Stimulated activated CD4-positive, alpha-beta T cell treated with anti-CD3 and anti-CD28 coated beads, Interleukin-4, amount 100 ng/mL, for 24 hours (primary cell): ENCODE measurements around the gene SPEF1.
"Not testable (repeated sequence)": the region's sequence is repeated elsewhere in the genome, so short reads cannot be mapped to it uniquely, and the experiment has no call there.

Source experiments
- DNase-seq: peaks from one replicate; pipeline ENCODE4 v3.0.0-alpha.2; 2020

Gene SPEF1, protein sequence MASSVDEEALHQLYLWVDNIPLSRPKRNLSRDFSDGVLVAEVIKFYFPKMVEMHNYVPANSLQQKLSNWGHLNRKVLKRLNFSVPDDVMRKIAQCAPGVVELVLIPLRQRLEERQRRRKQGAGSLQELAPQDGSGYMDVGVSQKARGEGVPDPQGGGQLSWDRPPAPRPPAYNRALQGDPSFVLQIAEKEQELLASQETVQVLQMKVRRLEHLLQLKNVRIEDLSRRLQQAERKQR

GRCh38 chr20:3781153-3781910, at the start of gene SPEF1:
Gene SPEF1, minus strand, starts transcription at chr20:3781448. Its CDS starts 161 bp downstream, at chr20:3781287.
- DNase-seq = peak; percentile 53

DNA sequence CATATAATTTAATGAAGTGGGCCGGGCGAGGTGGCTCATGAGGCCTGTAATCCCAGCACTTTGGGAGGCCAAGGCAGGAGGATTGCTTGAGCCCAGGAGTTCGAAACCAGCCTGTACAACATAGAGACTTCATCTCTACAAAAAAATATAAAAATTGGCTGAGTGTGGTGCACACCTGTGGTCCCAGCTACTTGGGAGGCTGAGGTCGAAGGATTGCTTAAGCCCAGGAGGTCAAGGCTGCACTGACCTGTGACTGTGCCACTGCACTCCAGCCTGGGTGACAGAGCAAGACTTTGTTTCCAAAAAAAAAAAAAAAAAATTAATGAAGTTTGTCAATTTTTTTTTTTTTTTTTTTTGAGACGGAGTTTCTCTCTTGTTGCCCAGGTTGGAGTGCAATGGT, 48.6 kb upstream of the SPEF1 start:
- not testable (repeated sequence) for DNase-seq

DNA sequence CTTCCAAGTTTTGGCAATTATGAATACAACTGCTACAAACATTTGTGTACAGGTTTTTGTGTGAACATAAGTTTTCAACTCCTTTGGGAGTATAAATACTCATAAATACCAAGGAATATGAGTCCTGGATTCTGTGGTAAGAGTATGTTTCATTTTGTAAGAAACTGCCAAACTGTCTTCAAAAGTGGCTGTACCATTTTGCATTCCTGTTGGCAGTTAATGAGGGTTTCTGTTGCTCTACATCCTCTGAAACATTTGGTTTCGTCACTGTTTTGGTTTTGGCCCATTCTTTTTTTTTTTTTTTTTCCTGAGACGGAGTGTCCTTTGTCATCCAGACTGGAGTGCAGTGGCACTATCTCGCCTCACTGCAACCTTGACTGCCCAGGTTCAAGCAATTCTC, 47.5 kb upstream of the SPEF1 start:
- DNase-seq = no peak

GRCh38 chr20:3826420-3826819, 45.2 kb upstream of the SPEF1 start:
- no peak for DNase-seq

- no peak for DNase-seq
Measured at GRCh38 chr20:3825526-3825925, 44.3 kb upstream of the SPEF1 start.

DNA sequence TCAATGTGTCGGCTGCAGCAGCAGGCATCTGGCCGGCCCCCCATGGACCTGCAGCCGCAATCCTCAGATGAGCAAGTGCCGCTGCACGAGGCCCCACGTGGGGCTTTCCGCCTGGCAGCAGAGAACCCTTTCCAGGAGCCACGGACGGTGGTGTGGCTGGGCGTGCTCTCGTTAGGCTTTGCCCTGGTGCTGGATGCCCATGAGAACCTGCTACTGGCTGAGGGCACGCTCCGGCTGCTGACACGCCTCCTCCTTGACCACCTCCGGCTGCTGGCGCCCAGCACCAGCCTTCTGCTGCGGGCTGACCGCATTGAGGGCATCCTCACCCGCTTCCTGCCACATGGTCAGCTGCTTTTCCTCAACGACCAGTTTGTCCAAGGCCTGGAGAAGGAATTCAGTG, 42.6 kb upstream of the SPEF1 start:
- no peak for DNase-seq

- no peak for DNase-seq
Measured at GRCh38 chr20:3821996-3822395, 40.7 kb upstream of the SPEF1 start.

- no peak for DNase-seq
Measured at GRCh38 chr20:3820901-3821727, 39.9 kb upstream of the SPEF1 start.

GRCh38 chr20:3820048-3820900, 39.0 kb upstream of the SPEF1 start, which contains the start of gene AP5S1:
Gene AP5S1, plus strand, starts transcription at chr20:3820547. Its CDS starts 1,571 bp downstream, at chr20:3822118.
- peak; percentile 91 for DNase-seq

GRCh38 chr20:3819411-3820047, 38.3 kb upstream of the SPEF1 start:
- DNase-seq = no peak

- DNase-seq = no peak
Measured at GRCh38 chr20:3818155-3819151, 37.2 kb upstream of the SPEF1 start.

- no peak for DNase-seq
Measured at GRCh38 chr20:3815703-3816315, 34.6 kb upstream of the SPEF1 start.

GRCh38 chr20:3814928-3815495, 33.8 kb upstream of the SPEF1 start:
- DNase-seq = no peak

GRCh38 chr20:3813848-3814581, 32.8 kb upstream of the SPEF1 start:
- no peak for DNase-seq

GRCh38 chr20:3812975-3813847, 32.0 kb upstream of the SPEF1 start:
- no peak for DNase-seq

DNA sequence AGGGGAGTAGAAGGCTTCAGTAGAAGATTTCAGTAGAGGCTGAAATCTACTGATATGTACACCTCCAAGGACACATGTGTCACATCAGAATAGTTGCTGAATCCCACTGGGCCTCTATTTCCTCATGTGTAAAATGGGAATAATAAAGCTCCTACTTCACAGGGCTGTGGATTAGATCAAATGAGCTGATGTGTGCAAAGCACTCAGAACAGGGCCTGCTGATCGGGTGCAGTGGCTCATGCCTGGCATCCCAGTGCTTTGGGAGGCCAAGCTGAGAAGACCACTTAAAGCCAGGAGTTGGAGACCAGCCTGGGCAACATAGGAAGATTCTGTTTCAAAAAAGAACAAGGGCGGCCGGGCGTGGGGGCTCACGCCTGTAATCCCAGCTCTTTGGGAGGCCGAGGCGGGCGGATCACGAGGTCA, 31.0 kb upstream of the SPEF1 start:
- DNase-seq = no peak

DNA sequence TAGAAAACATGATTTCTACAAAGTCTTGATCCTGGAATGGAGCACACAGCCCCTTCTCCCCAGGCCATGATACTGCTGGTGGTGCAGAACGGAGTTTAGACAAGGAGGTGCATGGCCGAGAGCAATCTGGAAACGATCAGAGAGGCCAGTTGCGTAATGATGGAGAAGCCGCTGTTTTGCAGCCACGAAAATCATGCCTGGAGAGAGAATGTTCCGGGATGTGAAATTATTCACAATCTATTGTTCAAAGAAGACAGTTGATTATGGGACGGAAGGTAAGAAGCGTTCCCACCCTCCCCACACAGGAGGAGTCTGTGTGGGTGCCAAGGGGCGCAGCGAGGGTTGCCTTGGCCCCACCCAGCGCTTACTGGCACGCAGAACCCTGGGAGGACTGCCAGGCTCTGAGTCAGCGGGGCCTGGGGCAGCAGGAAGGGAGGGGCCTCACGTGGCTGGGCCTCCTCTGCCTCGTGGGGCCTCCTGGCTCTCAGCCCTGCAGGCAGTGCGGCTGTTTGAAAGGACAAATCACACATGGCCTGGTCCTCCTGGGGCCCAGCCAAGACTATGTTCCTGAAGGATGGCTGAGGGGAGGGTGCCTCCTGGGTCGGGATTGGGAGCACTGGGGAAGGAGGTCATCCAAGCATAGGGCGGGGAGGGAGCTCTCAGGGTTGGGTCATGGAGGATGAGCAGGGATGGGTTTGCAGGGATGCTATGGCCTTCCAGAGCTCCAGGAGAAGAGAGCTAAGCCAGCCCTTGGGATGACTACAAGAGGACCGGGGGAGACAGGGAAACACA, 30.4 kb upstream of the SPEF1 start:
- DNase-seq = peak; percentile 93
